GM21528 (cell line): ENCODE measurements around the gene TMEM270.
"Not testable (repeated sequence)": the region's sequence is repeated elsewhere in the genome, so short reads cannot be mapped to it uniquely, and the experiment has no call there.

Source experiments
- ATAC-seq: cut with Tn5 transposase; IDR thresholded peaks from one replicate; pipeline ENCODE4 v1.9.1; 2021; ENCODE audit warnings: mild to moderate bottlenecking, moderate library complexity; ENCODE audit not compliant: unreplicated experiment, low FRiP score

The TMEM270 gene

DNA sequence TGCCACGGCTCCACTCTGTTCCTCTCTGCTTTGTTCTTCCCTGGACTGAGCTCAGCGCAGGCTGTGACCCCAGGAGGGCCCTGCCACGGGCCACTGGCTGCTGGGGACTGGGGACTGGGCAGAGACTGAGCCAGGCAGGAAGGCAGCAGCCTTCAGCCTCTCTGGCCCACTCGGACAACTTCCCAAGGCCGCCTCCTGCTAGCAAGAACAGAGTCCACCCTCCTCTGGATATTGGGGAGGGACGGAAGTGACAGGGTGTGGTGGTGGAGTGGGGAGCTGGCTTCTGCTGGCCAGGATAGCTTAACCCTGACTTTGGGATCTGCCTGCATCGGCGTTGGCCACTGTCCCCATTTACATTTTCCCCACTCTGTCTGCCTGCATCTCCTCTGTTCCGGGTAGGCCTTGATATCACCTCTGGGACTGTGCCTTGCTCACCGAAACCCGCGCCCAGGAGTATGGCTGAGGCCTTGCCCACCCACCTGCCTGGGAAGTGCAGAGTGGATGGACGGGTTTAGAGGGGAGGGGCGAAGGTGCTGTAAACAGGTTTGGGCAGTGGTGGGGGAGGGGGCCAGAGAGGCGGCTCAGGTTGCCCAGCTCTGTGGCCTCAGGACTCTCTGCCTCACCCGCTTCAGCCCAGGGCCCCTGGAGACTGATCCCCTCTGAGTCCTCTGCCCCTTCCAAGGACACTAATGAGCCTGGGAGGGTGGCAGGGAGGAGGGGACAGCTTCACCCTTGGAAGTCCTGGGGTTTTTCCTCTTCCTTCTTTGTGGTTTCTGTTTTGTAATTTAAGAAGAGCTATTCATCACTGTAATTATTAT lies 28.9 kb upstream of the TMEM270 start:
- no peak for ATAC-seq

DNA sequence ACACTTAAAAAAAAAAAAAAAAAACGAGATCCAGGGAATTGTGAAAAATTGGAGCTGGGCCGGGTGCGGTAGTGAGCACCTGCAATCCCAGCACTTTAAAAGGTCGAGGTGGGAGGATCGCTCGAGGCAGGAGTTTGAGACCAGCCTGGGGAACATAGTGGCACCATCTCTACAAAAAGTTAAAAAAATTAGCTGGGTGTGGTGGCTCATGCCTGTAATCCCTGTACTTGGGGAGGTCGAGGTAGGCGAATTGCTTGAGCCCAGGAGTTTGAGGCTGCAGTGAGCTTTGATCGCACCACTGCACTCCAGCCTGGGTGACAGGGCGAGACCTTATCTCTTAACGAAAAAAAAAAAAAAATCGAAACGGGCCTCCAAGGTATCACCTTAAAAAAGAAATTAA lies 28.2 kb upstream of the TMEM270 start:
- ATAC-seq, result no peak

DNA sequence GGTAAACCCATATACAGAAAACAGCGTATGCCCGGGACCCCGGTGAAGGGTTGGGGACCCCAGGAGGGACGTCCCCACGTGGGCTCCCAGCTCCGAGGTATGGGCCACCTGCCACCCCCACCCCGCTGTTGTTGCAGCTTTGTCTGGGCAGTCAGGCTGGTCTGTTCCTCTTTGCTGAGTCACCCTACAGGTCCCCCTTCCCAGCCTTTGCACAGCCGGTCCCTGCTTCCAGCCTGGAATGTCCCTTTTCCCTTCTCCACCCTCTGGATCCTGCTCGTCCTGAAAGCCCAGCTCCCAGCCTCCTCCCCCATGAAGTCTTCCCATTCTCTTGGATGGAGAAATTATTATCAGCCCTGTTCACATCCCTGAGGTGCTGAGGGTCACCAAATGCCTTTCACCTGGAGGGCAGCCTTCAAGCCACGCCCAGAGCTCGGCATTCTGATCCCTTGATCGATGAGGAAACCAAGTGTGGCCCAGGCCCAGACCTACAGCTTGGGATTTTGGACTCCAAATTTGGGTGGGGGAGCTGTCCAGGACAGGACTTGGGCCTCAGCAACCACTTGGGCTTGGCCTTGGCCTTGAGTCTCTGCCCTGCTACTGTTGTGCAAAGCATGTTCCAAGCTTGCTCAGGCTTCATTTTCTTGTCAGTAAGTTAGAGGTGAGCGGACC lies 27.6 kb upstream of the TMEM270 start:
- no peak for ATAC-seq

DNA sequence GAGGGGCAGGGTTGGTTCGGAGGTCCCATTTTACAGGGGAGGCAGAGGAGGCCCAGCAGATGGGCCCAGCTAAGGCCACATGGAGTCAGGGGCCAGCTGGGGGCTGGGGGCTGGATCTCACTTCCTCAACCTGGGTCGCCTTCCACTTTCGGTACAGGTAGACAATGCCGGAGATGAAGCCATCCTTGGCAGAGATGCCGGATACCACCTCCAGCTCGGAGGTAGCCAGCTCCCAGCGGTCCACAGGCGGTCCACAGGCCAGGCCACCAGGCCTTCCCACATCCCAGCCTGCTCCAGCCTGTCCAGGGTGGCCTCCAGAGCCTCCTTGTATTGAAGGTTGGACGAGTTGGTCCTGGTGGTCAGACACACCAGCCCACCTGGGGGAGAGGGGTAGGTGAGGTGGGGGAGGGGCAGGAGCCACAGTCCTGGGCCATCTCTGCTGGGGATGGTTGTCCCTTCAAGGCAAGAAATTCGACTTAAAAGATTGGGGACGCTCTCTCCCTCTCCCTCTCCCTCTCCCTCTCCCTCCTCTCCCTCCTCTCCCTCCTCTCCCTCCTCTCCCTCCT lies 26.2 kb upstream of the TMEM270 start:
- no peak for ATAC-seq

DNA sequence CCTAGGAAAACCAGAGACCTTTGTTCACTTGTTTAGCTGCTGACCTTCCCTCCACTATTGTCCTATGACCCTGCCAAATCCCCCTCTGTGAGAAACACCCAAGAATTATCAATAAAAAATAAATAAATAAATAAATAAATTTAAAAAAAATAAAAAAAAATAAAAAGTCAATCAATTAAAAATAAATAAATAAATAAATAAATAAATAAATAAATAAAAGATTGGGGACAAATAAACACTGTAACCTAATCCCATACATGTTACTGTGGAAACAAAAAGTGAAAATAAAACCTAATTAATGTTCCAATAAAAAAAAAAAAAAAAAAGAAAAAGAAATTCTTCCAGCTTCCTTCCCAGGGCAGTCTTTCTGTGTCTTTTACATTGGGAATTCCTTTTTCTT lies 23.8 kb upstream of the TMEM270 start:
- not testable (repeated sequence) for ATAC-seq

DNA sequence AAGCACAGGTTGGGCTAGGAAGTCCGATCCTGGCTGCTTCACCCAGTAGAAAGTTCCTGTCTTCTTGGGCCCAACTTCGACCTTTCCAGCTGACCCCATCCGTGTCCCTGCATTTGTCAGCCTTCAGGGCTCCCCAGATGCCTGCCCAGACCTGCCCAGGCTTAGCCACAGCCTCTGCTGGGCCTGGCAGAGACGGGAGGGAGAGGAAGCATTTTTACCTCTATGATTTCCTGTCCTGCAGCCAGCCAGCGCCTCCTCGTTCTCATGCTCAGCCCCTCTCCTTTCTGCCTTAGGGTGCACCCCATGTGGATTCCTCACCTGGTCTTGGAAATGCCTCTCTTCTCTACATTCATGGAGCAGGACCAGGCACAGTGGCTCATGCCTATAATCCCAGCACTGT lies 22.3 kb upstream of the TMEM270 start:
- ATAC-seq, result no peak

DNA sequence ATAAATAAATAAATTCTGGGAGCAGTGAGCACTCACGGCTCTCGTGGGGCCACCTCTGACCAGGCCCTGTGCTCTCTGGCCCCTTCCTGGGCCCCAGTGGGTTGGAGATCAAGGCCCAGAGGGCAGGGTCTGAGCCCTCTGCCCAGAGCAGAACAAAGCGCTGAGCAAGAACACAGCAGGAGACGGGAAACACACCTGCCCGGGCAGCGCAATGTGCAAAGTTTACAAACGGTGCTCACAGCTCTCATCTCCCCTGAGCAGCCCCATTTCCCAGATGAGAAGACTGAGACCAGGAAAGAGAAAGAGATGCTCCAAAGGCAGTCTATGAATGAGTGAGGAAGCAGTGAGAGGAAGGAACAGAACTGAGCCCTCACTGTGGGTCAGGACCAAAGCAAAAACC lies 21.7 kb upstream of the TMEM270 start:
- no peak for ATAC-seq

DNA sequence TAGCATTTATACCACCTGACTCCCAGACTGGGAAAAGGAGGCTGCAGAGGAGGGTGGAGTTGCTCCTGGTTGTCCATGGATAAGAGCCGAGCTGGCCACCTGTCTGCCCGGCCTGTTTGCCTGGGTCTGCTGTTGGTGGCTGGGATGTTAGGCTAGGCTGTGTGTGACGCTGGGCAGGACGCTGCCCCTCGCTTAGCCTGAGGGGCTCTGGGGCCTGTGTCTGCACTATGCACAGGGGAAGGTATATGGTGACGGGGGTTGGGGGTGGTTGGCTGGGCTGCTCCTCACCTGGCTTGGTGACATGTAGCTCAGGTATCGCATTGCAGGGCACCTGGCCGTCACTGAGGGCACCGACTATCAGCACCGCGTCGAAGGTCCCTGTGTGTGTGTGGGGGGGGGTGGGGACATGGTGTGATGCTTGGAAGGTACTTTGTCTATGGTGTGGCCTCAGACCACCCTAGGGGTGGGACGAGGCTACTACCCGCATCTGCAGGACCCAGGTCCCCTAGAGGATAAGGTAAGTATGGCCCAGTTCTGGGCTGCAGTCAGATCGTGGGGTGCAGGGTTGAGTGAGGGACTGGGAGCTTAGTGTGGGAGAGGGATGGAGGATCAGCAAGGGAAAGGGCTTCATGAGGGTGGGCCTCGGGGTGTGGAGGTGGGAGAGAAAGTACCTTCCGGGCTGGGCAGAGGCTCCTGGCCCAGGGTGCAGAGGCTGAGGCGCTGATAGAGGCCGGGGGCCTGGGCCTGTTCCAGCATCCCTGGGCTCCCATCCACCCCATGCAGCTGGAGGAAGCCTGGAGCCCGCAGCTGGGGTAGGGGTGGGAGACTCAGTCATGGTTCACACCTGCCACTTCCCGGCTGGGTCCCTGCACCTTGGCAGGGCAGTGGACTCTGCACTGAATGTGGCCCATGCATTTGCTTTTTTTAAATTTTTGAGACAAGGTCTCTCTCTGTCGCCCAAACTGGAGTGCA lies 20.9 kb upstream of the TMEM270 start:
- ATAC-seq, result no peak

DNA sequence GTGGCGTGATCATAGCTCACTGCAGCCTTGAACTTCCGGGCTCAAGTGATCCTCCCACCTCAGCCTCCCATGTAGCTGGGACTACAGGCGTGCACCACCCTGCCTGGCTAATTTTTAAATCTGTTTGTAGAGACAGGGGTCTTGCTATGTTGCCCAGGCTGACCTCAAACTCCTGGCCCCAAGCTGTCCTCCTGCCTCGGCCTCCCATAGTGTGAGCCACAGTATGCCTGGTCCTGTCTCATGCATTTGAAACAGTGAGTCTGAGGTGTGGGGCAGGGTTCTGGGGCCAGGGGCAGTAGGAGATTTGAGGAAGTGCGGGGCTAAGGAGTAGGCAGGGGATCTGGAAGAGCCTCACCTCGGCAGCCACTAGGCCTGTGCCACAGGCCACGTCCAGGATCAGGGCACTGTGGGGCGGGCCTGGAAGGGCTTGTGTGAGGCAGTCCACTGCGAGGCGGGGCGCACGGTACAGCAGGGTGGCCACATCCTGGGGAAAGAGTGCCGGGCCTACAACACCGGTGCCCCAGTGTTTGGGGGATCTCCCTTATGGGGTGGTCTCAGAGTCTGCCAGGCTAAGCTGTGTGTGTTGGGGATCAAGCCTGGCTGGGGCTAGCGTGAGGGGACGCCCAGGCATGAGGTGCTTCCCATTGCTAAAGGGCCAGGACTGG lies 20.1 kb upstream of the TMEM270 start:
- ATAC-seq, result no peak

DNA sequence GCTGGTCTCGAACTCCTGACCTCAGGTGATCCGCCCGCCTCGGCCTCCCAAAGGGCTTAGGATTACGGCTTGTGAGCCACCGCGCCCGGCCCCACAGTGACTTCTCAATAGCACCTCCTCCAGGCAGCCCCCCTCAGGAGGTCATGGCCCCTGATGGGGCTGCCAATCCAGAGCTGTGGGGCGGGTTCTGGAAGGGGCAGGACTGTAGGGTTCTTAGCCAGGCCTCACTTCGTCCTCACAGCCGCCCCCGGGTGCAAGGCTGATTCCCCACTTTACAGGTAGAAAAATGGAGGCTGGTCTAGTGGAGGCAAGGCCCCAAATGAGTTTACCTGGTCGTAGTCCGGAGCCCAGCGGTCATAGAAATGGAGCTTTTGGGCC lies 19.3 kb upstream of the TMEM270 start:
- ATAC-seq, result no peak

DNA sequence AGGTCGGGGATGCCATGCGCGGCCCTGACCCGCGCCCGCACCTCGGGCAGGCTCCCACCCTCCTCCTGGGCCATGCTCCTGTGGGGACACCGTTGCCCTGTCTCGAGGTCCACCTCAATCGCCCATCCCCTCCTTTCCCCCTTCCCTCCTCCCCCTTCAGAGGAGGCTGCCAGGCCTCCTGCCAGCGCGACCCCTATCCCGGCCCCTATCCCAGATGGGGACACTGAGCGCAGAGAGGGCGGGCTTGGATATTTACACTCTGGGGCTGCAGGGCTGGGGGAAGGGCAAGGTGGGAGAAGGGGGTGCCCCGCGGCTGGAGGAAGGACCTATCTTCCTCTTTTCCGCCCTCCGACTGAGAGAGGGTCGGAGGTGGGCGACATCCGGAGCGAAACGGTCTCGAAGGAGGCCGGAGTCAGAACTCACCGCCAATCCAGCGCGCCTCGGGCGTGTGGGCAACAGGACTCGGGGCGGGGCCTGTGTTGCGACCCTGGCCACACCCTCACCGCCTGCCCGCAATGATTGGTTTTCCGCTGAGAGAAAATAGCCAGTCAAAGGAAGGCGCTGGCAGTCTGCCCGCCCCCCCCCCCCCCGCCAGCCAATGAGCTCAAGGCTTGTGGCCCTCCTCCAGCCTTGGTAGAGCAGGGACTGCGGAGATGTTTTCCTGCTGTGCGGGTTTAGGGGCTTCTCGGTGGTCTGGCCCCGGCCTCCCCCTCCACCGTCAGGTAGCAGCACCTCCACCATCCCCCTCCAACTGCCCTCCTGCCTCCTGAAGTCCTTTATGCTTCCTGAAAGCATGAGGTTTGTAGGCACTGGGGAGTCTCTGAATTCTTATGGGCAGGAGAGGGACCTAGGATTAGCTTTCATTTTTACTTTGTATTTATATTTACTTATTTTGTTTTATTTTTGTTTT lies 18.6 kb upstream of the TMEM270 start, which contains the start of gene METTL27:
Gene METTL27 (minus strand): TSS at position 450 of the 910 bp plus-strand sequence. CDS start 376 bp downstream, at position 74.
- peak; percentile 76 for ATAC-seq

DNA sequence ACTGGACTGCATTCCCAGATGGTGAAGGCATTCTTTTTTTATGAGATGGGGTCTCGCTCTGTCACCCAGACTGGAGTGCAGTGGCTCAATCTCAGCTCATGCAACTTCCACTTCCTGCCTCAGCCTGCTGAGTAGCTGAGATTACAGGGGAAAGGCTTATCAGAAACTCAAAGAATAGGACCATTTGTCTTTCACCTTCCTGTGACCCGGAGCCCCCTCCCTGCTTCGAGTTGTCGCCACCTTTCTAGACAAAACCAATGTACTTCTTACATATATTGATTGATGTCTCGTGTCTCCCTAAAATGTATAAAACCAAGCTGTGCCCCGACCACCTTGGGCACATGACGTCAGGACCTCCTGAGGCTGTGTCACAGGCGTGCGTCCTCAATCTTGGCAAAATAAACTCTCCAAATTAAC lies 16.8 kb upstream of the TMEM270 start:
- no peak for ATAC-seq

DNA sequence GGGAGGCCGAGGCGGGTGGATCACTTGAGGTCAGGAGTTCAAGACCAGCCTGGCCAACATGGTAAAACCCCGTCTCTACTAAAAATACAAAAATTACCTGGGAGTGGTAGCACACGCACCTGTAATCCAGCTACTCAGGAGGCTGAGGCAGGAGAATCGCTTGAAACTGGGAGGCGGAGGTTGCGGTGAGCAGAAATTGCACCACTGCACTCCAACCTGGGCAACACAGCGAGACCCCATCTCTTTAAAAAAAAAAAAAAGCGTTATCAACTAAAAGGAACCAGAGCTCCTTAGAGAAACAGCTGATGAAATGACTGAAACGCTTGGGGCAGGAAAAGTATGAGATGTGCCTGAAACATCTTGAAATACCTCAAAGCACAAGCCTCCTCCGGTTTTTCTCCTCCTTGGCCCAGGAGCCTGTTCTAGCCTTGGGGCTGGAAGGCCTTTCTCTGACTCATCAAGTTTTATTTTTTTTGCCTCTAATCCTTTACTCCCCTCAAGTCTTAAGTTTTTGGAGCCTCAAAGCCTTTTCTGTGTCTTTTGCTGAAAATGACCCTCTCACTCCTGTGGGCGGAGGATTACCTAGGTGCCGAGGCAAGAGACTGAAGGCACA lies 16.0 kb upstream of the TMEM270 start:
- ATAC-seq, result no peak

DNA sequence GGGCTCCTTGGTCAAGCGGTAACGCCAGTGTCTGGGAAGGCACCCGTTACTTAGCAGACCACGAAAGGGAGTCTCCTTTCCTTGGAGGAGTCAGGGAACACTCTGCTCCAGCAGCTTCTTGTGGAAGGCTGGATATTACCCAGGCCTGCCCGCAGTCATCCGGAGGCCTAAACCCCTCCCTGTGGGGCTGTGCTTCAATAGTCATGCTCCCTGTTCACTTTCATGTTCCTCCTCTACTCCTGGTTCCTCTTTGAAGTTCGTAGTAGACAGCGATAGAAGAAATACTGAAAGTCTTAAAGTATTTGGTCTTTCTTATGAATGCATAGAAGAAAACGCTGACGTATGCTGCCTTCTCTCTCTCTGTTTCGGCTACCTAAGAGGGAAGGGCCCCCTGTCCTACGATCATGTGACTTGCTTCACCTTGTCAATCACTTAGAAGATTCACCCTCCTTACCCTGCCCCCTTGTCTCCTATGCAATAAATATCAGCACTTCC lies 15.2 kb upstream of the TMEM270 start:
- ATAC-seq, result not testable (repeated sequence)

DNA sequence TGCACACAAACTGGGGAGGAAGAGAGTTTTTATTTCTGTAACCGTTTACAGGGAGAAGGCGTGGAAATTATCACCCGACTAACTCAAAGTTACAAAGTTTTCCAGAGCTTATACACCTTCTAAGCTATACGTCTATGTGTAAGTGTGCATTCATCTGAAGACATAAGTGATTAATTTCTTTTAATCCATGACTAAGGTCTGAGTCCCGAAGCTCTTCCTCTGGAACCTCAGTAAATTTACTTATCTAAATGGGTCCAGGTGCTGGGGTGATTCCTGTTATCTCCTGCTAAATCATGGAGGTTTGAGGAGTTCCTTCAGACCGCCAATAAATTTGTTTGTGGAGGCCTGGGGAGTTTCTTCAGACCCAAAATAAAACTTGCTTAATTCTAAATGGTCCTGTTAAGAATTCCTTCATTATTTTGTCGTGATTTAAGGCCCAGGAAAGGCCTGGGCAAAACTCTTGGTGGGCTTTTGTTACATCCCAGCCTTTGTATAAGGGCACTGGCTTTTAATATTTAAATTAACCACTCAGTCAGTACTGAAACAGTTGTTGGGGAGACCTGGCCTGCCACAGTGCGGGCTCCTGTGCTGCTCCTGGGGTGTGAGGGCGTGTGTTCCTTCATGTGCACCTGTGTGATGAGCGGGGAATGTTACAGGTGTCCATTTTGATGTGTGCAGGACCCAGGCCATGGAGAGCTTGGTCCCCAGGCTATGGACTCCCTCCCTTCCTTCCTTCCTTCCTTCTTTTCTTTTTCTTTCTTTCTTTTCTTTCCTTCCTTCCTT lies 12.8 kb upstream of the TMEM270 start:
- no peak for ATAC-seq

DNA sequence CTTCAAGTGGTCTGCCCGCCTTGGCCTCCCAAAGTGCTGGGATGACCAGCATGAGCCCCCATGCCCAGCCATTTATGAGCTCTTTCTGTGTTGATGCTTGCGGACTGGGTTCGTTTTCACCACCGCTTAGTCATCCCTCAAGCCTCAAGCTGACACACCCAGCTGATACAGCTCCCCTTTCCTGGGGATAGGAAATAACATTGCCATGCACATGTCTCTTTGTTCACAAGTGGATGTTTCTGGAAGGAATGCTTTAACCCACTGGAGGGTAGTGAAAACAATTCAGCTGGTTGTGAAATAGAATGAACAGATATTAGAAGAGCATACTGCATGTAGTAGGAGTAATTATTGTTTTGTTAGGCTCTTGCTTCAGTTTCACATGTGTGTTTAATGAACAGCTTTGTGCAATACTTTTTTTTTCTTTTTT lies 10.2 kb upstream of the TMEM270 start:
- no peak for ATAC-seq
